AG04449 (cell line): ENCODE data around the gene KRTAP23-1.
A peak's percentile ranks its signal among the peaks of the same experiment; 100 is the strongest.

Experiments
- CTCF ChIA-PET: fragments of 350-600 bp; formaldehyde crosslinking; extraction: SDS; loops from one replicate; lab custom pipeline; 2021; ENCODE audit warnings: antibody characterized with exemption; lab: Yijun Ruan, JAX
- POLR2A ChIA-PET: fragments of 400-600, 350-600 bp; formaldehyde crosslinking; extraction: SDS; loops from one replicate; lab custom pipeline; 2020; ENCODE audit warnings: antibody characterized with exemption, inconsistent platforms; lab: Yijun Ruan, JAX
- DNase-seq: peaks from one replicate; pipeline ENCODE4 v3.0.0-alpha.2; 2010; ENCODE audit warnings: low read depth, low spot score
- H3K4me3 ChIP-seq: 2 replicates; pipeline ENCODE4 v1.5.1; 2011; ENCODE audit warnings: low read depth, mild to moderate bottlenecking, control low read depth, low read length
- TF ChIP-seq, protein P1 (sequence below): IDR thresholded peaks from one replicate; pipeline ENCODE4 v1.5.1; 2011; ENCODE audit warnings: mild to moderate bottlenecking, moderate library complexity, low read length, control low read depth, inconsistent platforms; ENCODE audit not compliant: insufficient read depth; ENCODE audit errors: missing control alignments

The KRTAP23-1 gene

DNA sequence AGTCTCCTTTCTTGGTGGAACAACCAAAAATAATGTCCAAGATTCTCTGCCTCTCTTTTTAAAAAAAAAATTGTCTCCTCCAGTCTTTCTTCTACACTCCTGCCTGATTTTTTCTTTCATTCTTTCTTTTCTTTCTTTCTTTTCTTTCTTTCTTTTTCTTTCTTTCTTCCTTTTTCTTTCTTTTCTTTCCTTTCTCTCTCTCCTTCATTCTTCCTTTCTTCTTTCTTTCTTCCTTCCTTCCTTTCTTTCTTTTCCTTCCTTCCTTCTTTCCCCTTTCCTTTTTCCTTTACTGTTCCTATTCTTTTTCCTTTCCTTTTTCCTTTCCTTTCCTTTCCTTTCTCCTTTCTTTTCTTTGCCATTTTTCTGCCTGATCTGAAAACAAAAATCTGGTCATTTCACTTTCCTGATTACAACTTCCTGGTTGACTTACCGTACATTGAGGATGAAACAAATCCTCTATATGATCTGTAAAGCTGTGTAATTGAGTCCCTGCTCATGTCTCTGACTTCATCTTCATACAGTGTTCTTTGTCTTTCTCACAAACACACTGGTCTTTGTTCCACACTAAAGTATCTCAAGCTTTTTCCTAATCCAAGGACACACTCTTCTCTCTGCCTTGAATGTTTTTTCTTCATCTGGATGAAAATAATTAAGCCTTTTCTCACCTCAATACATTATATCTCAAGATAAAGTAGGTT lies 6.1 kb upstream of the KRTAP23-1 start:
- no peak overlapping the region for H3K4me3 ChIP-seq
- CTCF ChIA-PET = no interaction called here
- TF ChIP-seq, protein P1, sequence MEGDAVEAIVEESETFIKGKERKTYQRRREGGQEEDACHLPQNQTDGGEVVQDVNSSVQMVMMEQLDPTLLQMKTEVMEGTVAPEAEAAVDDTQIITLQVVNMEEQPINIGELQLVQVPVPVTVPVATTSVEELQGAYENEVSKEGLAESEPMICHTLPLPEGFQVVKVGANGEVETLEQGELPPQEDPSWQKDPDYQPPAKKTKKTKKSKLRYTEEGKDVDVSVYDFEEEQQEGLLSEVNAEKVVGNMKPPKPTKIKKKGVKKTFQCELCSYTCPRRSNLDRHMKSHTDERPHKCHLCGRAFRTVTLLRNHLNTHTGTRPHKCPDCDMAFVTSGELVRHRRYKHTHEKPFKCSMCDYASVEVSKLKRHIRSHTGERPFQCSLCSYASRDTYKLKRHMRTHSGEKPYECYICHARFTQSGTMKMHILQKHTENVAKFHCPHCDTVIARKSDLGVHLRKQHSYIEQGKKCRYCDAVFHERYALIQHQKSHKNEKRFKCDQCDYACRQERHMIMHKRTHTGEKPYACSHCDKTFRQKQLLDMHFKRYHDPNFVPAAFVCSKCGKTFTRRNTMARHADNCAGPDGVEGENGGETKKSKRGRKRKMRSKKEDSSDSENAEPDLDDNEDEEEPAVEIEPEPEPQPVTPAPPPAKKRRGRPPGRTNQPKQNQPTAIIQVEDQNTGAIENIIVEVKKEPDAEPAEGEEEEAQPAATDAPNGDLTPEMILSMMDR = no peak
- POLR2A ChIA-PET = no interaction called here
- no peak for DNase-seq

DNA sequence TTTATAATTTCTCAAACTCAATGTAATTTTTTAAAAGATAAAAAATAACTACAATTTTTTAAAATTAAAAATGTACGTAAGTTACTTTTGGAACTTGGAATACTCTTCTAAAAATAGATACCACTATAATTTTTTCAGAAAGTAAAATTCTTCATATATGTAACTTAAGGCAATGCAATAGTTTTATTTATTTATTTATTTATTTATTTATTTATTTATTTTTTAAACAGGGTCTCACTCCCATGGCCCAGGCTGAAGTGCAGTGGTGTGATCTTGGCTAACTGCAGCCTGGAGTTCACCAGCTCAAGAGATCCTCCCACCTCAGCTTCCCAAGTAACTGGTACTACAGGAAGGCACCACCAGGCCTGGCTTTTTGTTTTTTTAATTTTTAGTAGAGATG lies 3.1 kb upstream of the KRTAP23-1 start:
- CTCF ChIA-PET = interaction anchor here (0.9 kb wide), 1 partner anchor 746 kb away, joined by 3 read pairs; no protein-coding TSS in a partner anchor
- no peak overlapping the region for H3K4me3 ChIP-seq
- TF ChIP-seq, protein P1 = no peak
- no peak for DNase-seq
- POLR2A ChIA-PET = no interaction called here

DNA sequence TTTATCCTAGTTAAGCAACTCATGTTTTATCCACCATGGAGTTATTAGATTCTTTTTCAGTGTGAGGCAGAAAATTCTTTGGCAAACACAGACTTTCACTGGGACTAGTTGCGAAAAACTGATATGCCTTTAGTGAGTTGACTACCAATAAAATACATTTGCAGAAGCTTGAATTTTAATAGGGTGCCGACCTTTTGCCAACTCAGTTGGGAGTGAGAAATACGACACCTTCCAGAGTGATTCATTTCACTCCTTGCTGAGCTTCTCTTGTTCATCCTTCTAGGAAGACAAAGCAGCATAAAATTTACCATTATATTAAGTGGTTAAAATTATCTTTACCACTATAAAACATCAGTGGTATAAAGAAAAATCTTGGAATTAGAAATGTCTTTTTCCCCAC lies 1.2 kb upstream of the KRTAP23-1 start:
- TF ChIP-seq, protein P1 = no peak
- ChIA-PET CTCF (no interaction called here), POLR2A (no interaction called here)
- H3K4me3 ChIP-seq = no peak overlapping the region
- no peak for DNase-seq

DNA sequence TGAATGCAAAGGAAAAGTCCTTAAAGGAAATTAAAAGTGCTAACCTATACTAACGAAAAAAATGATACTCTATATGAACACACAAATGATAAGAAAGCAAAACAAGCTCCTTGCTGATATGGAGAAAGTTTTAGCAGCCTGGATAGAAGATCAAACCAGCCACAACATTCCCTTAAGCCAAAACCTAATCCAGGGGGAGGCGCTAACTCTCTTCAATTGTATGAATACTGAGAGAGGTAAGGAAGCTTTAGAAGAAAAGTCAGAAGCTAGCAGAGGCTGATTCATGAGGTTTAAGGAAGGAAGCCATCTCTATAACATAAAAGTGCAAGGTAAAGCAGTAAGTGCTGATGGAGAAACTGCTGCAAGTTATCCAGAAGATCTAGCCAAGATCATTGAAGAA lies 3.4 kb downstream of the KRTAP23-1 start:
- no peak for DNase-seq
- TF ChIP-seq, protein P1 = no peak
- no peak overlapping the region for H3K4me3 ChIP-seq
- ChIA-PET CTCF (no interaction called here), POLR2A (no interaction called here)

DNA sequence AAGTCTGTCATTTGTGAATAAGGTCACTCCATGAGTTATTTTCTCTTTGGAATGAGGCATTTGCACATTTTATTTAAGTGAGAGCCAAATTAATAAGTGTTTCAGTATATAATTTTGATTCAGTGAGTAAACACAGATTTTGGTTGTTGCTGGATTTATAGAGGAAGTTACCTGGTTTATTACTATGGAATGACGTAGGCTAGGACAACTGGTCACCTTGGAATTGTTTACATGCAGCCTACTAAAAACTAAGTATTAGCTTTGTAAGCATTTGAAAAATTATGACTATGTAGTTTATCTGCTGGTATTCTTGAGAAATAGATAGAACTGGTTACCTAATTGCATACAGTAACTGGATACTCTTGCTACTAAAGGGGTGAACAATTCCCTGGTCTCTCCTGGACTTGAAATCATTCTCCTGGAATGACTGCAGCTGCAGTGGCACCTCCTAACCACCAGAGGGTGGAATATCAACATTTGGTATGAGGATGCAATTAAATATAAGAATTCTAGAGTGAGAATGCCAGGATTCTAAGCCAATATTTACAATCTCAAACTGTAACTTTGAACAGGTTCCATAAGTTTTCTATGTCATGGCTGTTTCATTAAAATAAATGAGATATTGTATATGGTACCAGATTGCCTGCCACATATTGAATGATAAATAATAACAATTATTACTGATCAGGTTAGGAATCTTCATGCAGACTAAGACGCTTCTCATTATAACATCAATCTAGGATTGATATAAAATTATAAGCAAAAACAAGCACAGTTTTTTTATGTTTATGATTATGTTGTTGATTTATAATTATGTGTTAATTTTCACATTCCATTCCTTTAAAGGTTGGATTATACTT lies 7.5 kb downstream of the KRTAP23-1 start:
- TF ChIP-seq, protein P1 = peak; percentile 54
- DNase-seq = no peak
- ChIA-PET POLR2A (no interaction called here), CTCF (interaction anchor here (0.7 to 1.7 kb wide), 4 partner anchors 8 to 747 kb away, joined by 3 to 4 read pairs (median 4); no protein-coding TSS in a partner anchor)
- H3K4me3 ChIP-seq = no peak overlapping the region

DNA sequence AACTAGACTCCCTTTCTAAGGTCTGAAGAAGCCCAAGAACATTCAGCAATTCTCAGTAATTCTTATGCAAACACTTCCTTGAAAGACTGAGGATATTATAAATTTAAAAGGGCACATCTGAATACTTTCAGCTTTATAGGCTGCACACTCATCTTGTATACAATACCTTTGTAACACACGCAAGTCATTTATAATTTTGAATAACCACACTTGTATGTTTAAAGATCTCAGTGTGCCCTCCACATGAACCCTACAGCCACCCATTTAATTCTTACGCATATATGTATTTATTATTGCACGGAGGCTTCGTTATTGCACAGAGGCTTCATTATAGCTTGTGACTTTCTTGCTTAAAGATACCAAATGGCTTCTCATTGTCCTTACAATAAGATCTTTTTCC lies 9.7 kb downstream of the KRTAP23-1 start:
- no peak for DNase-seq
- TF ChIP-seq, protein P1 = no peak
- ChIA-PET POLR2A (no interaction called here), CTCF (interaction anchor here (1.4 kb wide), 1 partner anchor 746 kb away, joined by 4 read pairs; no protein-coding TSS in a partner anchor)
- no peak overlapping the region for H3K4me3 ChIP-seq
